Endothelial cell of umbilical vein (primary cell): Measurements from ENCODE around the gene BBS5. TPM values are rescaled to one million over a fixed set of nuclear protein-coding genes. Genes with fewer than 3 reads are reported as not detected.

Experiments
- BruUV-seq: library from RNA; stranded (reverse); fragments of 400-500 nt; replicated peaks from 2 replicates; lab custom pipeline; 2021; lab: Mats Ljungman, UMichigan
- CTCF ChIA-PET: fragments of 300-600, 350-600 bp; sonication (Branson Sonifier 250); formaldehyde crosslinking; loops from one replicate; lab custom pipeline; 2021; ENCODE audit warnings: antibody characterized with exemption, inconsistent platforms; lab: Charles Lee
- POLR2A ChIA-PET: fragments of 300-600, 350-600 bp; sonication (Branson Sonifier 250); formaldehyde crosslinking; loops from one replicate; lab custom pipeline; 2021; ENCODE audit warnings: antibody characterized with exemption, inconsistent platforms; lab: Charles Lee
- DNase-seq: peaks from one replicate; pipeline ENCODE4 v3.0.0-alpha.2; 2011; ENCODE audit warnings: low read depth, low spot score
- FAIRE-seq: peaks from 2 replicates; lab custom pipeline; 2011; peaks lifted over from hg19 to GRCh38; lab: Jason Lieb, UNC
- H2AFZ ChIP-seq: 2 replicates; pipeline ENCODE4 v1.6.0; 2012; ENCODE audit warnings: low read depth, low read length, control low read depth, inconsistent platforms
- H3K27ac ChIP-seq: 2 replicates; pipeline ENCODE4 v1.5.1; 2011; ENCODE audit warnings: low read depth, mild to moderate bottlenecking, control low read depth, low read length, moderate library complexity; ENCODE audit not compliant: insufficient read depth
- H3K27me3 ChIP-seq, 2 experiments: 2 replicates each; pipeline versions ENCODE4 v1.6.0 to v1.6.1; 2011; ENCODE audit warnings: low read length in 2 of 2, mixed read lengths in 1 of 2; ENCODE audit not compliant: control insufficient read depth in 2 of 2, insufficient read depth in 2 of 2
- H3K36me3 ChIP-seq, 2 experiments: 2 replicates in 1 of 2; 3 replicates in 1 of 2; pipeline ENCODE4 v1.5.1; 2011; ENCODE audit warnings: low read length in 2 of 2, mild to moderate bottlenecking in 1 of 2, moderate library complexity in 1 of 2; ENCODE audit not compliant: control insufficient read depth in 2 of 2, insufficient read depth in 2 of 2; ENCODE audit errors: extremely low read depth in 1 of 2
- H3K4me1 ChIP-seq: 3 replicates; pipeline ENCODE4 v1.5.1; 2011; ENCODE audit warnings: mild to moderate bottlenecking, low read length; ENCODE audit not compliant: control insufficient read depth, insufficient read depth; ENCODE audit errors: extremely low read depth
- H3K4me2 ChIP-seq: 2 replicates; pipeline ENCODE4 v1.6.1; 2011; ENCODE audit warnings: low read length, control low read depth, mixed read lengths; ENCODE audit not compliant: insufficient read depth
- H3K4me3 ChIP-seq, 3 experiments: fragments of 200-600 bp in 1 of 3; sonication (generic), shearing (Covaris generic) in 1 of 3; replicated peaks in 1 of 3; 2 replicates each; pipeline ENCODE4 v1.5.1; 2011 to 2016; ENCODE audit warnings: control low read depth in 3 of 3, low read length in 3 of 3, mild to moderate bottlenecking in 2 of 3, inconsistent platforms in 1 of 3, low read depth in 1 of 3, moderate library complexity in 1 of 3; ENCODE audit not compliant: insufficient read depth in 1 of 3
- H3K79me2 ChIP-seq: 2 replicates; pipeline ENCODE4 v1.6.0; 2012; ENCODE audit warnings: low read length, inconsistent platforms; ENCODE audit not compliant: control insufficient read depth, insufficient read depth
- H3K9ac ChIP-seq: replicated peaks from 2 replicates; pipeline ENCODE3; 2011; ENCODE audit warnings: low read length, control low read depth; ENCODE audit not compliant: insufficient read depth; ENCODE audit errors: extremely low read depth
- H3K9me1 ChIP-seq: replicated peaks from 3 replicates; pipeline ENCODE4 v1.6.0; 2011; ENCODE audit warnings: mild to moderate bottlenecking, low read length; ENCODE audit not compliant: control insufficient read depth, insufficient read depth; ENCODE audit errors: extremely low read depth
- H3K9me3 ChIP-seq: replicated peaks from 2 replicates; pipeline ENCODE4 v1.5.1; 2012; ENCODE audit warnings: low read length, inconsistent platforms; ENCODE audit not compliant: control insufficient read depth, insufficient read depth
- H4K20me1 ChIP-seq: replicated peaks from 2 replicates; pipeline ENCODE3; 2011; ENCODE audit warnings: mild to moderate bottlenecking, low read length; ENCODE audit not compliant: control insufficient read depth, insufficient read depth; ENCODE audit errors: extremely low read depth
- EZH2 ChIP-seq: IDR thresholded peaks from 2 replicates; pipeline ENCODE4 v1.6.1; 2012; ENCODE audit warnings: borderline replicate concordance, low read depth, mild to moderate bottlenecking, moderate library complexity, low read length, inconsistent platforms; ENCODE audit not compliant: severe bottlenecking
- FOS ChIP-seq: IDR thresholded peaks from 2 replicates; pipeline ENCODE4 v1.6.1; 2011; ENCODE audit warnings: mild to moderate bottlenecking, low read length, moderate library complexity, borderline replicate concordance; ENCODE audit not compliant: insufficient read depth
- GATA2 ChIP-seq: IDR thresholded peaks from 2 replicates; pipeline ENCODE4 v1.7.0; 2011; ENCODE audit warnings: low read depth, mild to moderate bottlenecking, moderate library complexity, mixed read lengths, low read length; ENCODE audit not compliant: insufficient read length, insufficient read depth
- JUN ChIP-seq: IDR thresholded peaks from 2 replicates; pipeline ENCODE4 v1.6.1; 2011; ENCODE audit warnings: borderline replicate concordance, low read depth; ENCODE audit not compliant: insufficient read length, insufficient read depth
- MAX ChIP-seq: IDR thresholded peaks from 2 replicates; pipeline ENCODE4 v1.6.1; 2011; ENCODE audit not compliant: insufficient read depth, insufficient read length
- MYC ChIP-seq: IDR thresholded peaks from one replicate; pipeline ENCODE4 v1.6.1; 2011; ENCODE audit warnings: mild to moderate bottlenecking, low read depth, low read length
- POLR2A ChIP-seq: IDR thresholded peaks from 2 replicates; pipeline ENCODE4 v1.6.1; 2012; ENCODE audit warnings: low read depth, mild to moderate bottlenecking, control low read depth, low read length
- POLR2AphosphoS5 ChIP-seq: IDR thresholded peaks from 2 replicates; pipeline ENCODE4 v1.6.1; 2012; ENCODE audit warnings: low read depth, mild to moderate bottlenecking, control low read depth, low read length, moderate library complexity; ENCODE audit not compliant: insufficient read depth
- dilution Hi-C: fragments of 300-500 bp; cut with MboI; formaldehyde crosslinking; loops from one replicate; pipeline ENCODE4 v1.15.0; 2019; ENCODE audit warnings: low sequenced_read_pairs; ENCODE audit not compliant: extremely low pct_ligation_motif_present
- intact Hi-C: fragments of 100-400 bp; cut with micrococcal nuclease; formaldehyde crosslinking; loops from one replicate; pipeline ENCODE4 v1.10.0; 2022
- polyA plus RNA-seq, 4 experiments: library from polyadenylated mRNA; depleted of rRNA in 3 of 4; stranded (reverse) in 3 of 4; unstranded in 1 of 4; fragments of >200 nt; gene quantifications; 2 replicates each; pipeline versions ENCODE4 v1.2.1 to v1.2.3, GENCODE V29; 2011 to 2012; ENCODE audit warnings: missing spikeins in 1 of 4
- total RNA-seq: library from RNA; stranded (reverse); gene quantifications from 2 replicates; pipeline ENCODE4 v1.2.3, GENCODE V29; 2021
- TF ChIP-seq, protein P1 (sequence below), 2 donors: IDR thresholded peaks; 1 replicate in 1 of 2; 2 replicates in 1 of 2; pipeline ENCODE4 v1.5.1; 2011; ENCODE audit warnings: low read length in 2 of 2, mild to moderate bottlenecking in 2 of 2, moderate library complexity in 2 of 2, control low read depth in 1 of 2, inconsistent platforms in 1 of 2, low read depth in 1 of 2; ENCODE audit not compliant: insufficient read depth in 1 of 2; ENCODE audit errors: extremely low read depth in 1 of 2

BBS5 gene
- total and polyA plus RNA-seq, 2 donors (not counting 3 experiments of a cell fraction or from before 2014, with no cell fraction given), result 2.9 to 5.6 TPM

DNA sequence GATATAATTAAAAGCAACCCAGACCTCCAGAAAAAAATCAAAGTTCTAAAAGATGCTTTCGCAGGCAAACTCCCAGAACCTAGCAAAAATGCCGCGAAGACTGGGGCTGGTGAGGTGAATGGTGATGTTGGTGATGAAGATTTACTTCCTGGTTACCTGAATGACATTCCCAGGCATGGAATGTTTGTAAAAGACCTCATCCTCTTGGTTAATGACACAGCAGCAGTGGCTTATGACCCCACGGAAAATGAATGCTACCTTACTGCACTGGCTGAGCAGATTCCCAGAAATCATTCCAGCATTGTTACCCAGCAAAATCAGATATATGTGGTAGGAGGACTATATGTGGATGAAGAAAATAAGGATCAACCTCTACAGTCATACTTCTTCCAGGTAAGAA is 31.2 kb downstream of the BBS5 start:
- no peak for DNase-seq
- no TSS peak for BruUV-seq
- Histone ChIP-seq H3K27me3 (no peaks in the 10 kb centered on the region), H3K9me3 (no peaks in the 10 kb centered on the region), H3K4me2 (no peak overlapping the region), H3K4me1 (peaks cover 13% of the 10 kb centered on the region), H3K79me2 (no peaks in the 10 kb centered on the region), H3K9ac (no peak overlapping the region), H3K9me1 (no peaks in the 10 kb centered on the region), H3K27ac (no peak overlapping the region), H2AFZ (no peak overlapping the region), H4K20me1 (no peaks in the 10 kb centered on the region), H3K4me3 (no peak overlapping the region), H3K36me3 (no peaks in the 10 kb centered on the region)
- intact Hi-C loops, result no loop called here
- dilution Hi-C loops, result no loop called here
- TF ChIP-seq POLR2AphosphoS5, result no peak
- TF ChIP-seq GATA2, result no peak
- TF ChIP-seq EZH2, result no peak
- no peak for TF ChIP-seq POLR2A
- TF ChIP-seq MYC, result no peak
- TF ChIP-seq, protein P1, sequence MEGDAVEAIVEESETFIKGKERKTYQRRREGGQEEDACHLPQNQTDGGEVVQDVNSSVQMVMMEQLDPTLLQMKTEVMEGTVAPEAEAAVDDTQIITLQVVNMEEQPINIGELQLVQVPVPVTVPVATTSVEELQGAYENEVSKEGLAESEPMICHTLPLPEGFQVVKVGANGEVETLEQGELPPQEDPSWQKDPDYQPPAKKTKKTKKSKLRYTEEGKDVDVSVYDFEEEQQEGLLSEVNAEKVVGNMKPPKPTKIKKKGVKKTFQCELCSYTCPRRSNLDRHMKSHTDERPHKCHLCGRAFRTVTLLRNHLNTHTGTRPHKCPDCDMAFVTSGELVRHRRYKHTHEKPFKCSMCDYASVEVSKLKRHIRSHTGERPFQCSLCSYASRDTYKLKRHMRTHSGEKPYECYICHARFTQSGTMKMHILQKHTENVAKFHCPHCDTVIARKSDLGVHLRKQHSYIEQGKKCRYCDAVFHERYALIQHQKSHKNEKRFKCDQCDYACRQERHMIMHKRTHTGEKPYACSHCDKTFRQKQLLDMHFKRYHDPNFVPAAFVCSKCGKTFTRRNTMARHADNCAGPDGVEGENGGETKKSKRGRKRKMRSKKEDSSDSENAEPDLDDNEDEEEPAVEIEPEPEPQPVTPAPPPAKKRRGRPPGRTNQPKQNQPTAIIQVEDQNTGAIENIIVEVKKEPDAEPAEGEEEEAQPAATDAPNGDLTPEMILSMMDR (IDR thresholded peaks at IDR 0.05; ENCODE audit: extremely low read depth in 1 of 2, insufficient read depth in 1 of 2, low read depth in 1 of 2, low read length in 2 of 2), result no peak
- TF ChIP-seq MAX, result no peak
- TF ChIP-seq JUN, result no peak
- no peak for TF ChIP-seq FOS
- no peak for FAIRE-seq
- ChIA-PET CTCF (no interaction called here), POLR2A (no interaction called here)
